RWPE2 (cell line): Measurements from ENCODE around the gene ARL6IP5.

ENCODE experiments used
- ATAC-seq: fragments of 200-7000 bp; cut with Tn5 transposase; 3 replicates; pipeline ENCODE4 v1.9.1; 2021; ENCODE audit warnings: low read depth
- DNase-seq: peaks from one replicate; pipeline ENCODE4 v3.0.0-alpha.2; 2020; ENCODE audit warnings: low spot score
- H3K27ac ChIP-seq: fragments of 450-650 bp; 2 replicates; pipeline ENCODE4 v1.5.1; 2017; ENCODE audit warnings: mild to moderate bottlenecking; ENCODE audit not compliant: poor library complexity, severe bottlenecking
- H3K27me3 ChIP-seq: fragments of 250-450 bp; sonication (Bioruptor Pico); 2 replicates; pipeline ENCODE4 v1.5.1; 2021; ENCODE audit warnings: mild to moderate bottlenecking, moderate library complexity; ENCODE audit not compliant: insufficient read depth, poor library complexity, severe bottlenecking
- H3K36me3 ChIP-seq: fragments of 250-450 bp; sonication (Bioruptor Pico); 2 replicates; pipeline ENCODE4 v1.5.1; 2020; ENCODE audit warnings: low read depth, mild to moderate bottlenecking, moderate library complexity
- H3K4me1 ChIP-seq: fragments of 250-450 bp; sonication (Bioruptor Pico); 2 replicates; pipeline ENCODE4 v1.5.1; 2021; ENCODE audit warnings: mild to moderate bottlenecking, moderate library complexity; ENCODE audit not compliant: insufficient read depth, poor library complexity, severe bottlenecking
- H3K4me3 ChIP-seq: fragments of 250-450 bp; sonication (Bioruptor Pico); 2 replicates; pipeline ENCODE4 v1.5.1; 2021; ENCODE audit warnings: mild to moderate bottlenecking, moderate library complexity; ENCODE audit not compliant: severe bottlenecking
- H3K9me3 ChIP-seq: fragments of 250-450 bp; sonication (Bioruptor Pico); 2 replicates; pipeline ENCODE4 v1.5.1; 2021; ENCODE audit warnings: mild to moderate bottlenecking, moderate library complexity; ENCODE audit not compliant: severe bottlenecking
- TF ChIP-seq, protein P1 (sequence below): fragments of 450-650 bp; IDR thresholded peaks from one replicate; pipeline ENCODE4 v1.5.1; 2017; ENCODE audit warnings: mild to moderate bottlenecking, moderate library complexity; ENCODE audit not compliant: poor library complexity, severe bottlenecking

ARL6IP5 gene

DNA sequence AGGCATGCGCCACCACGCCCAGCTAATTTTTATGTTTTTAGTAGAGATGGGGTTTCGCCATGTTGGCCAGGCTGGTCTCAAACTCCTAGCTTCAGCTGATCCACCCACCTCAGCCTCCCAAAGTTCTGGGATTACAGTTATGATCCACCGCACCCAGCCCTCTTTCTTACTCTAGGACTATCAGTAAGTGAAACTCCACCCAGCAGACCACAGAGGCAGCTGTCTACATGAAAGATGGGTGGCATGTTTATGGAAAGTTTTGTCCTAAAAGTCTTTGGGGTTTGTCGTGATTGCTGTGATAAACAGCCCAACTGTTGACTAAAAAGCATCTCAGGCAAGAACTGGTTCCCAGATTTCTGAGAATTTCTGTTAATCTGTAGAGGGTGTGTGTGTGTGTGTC lies 10.9 kb downstream of the ARL6IP5 start:
- H3K36me3 ChIP-seq = peaks cover 33% of the 10 kb centered on the region
- H3K27me3 ChIP-seq = no peaks in the 10 kb centered on the region
- DNase-seq (no peak), ATAC-seq (no peak)
- no peak overlapping the region for H3K27ac ChIP-seq
- H3K4me1 ChIP-seq = peaks cover 18% of the 10 kb centered on the region
- no peaks in the 10 kb centered on the region for H3K9me3 ChIP-seq
- TF ChIP-seq, protein P1, sequence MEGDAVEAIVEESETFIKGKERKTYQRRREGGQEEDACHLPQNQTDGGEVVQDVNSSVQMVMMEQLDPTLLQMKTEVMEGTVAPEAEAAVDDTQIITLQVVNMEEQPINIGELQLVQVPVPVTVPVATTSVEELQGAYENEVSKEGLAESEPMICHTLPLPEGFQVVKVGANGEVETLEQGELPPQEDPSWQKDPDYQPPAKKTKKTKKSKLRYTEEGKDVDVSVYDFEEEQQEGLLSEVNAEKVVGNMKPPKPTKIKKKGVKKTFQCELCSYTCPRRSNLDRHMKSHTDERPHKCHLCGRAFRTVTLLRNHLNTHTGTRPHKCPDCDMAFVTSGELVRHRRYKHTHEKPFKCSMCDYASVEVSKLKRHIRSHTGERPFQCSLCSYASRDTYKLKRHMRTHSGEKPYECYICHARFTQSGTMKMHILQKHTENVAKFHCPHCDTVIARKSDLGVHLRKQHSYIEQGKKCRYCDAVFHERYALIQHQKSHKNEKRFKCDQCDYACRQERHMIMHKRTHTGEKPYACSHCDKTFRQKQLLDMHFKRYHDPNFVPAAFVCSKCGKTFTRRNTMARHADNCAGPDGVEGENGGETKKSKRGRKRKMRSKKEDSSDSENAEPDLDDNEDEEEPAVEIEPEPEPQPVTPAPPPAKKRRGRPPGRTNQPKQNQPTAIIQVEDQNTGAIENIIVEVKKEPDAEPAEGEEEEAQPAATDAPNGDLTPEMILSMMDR = no peak
- no peak overlapping the region for H3K4me3 ChIP-seq

DNA sequence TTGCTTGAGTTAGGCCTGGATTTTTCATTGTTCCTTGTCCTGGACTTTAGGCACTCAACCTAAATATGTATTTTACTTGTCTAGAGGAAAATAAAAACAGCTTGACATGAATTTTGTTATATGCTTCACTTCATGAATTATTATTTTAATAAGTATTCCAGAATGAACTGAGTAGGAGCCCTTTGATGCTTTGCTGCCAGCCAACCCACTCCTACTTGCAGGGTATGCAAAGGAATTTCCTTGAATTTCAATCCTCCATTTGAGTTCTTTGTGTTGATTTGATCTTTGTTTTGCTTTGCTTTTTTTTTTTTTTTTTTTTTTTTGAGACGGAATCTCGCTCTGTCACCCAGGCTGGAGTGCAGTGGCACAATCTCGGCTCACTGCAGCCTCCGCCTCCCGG lies 11.6 kb downstream of the ARL6IP5 start:
- no peaks in the 10 kb centered on the region for H3K9me3 ChIP-seq
- peaks cover 13% of the 10 kb centered on the region for H3K4me1 ChIP-seq
- TF ChIP-seq, protein P1 = no peak
- H3K4me3 ChIP-seq = no peak overlapping the region
- ATAC-seq (no peak), DNase-seq (no peak)
- H3K27ac ChIP-seq = no peak overlapping the region
- H3K27me3 ChIP-seq = no peaks in the 10 kb centered on the region
- H3K36me3 ChIP-seq = peaks cover 28% of the 10 kb centered on the region

DNA sequence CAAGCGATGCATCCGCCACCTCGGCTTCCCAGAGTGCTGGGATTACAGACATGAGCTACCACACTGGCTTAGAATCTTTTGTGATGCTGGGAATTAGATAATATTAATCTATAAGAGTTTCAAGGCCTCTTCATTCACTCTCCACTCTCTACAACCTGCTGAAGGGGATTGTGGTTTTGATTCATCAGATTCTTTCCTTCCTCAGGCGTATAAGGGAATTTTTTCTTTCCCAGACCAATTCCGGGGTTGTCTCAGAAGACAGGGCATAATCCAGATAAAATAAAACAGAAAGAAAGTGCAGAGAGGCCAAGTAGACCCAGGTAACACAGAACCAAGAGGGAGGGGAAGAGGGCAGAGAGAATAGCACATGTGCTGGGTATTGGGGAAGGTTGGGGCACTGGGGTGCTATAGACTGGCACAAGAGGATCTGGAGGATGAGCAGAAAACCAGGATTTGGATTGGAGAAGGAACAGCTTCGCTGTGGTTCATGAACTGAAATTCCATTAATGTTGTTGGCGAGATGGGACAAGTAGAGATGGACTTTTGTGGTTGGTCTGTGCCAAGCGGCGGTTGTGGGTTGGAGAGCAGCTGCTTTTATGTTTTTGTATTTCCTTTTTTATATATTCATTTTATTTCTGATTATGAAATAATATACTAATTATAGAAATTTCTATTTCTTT lies 12.8 kb downstream of the ARL6IP5 start:
- TF ChIP-seq, protein P1 = no peak
- no peaks in the 10 kb centered on the region for H3K9me3 ChIP-seq
- ATAC-seq (peak; percentile 41; the same call in 1 of the 3 replicates), DNase-seq (no peak)
- no peak overlapping the region for H3K4me3 ChIP-seq
- peak overlapping the region; percentile 32 for H3K27ac ChIP-seq
- peaks cover 40% of the 10 kb centered on the region for H3K36me3 ChIP-seq
- H3K27me3 ChIP-seq = no peaks in the 10 kb centered on the region
- H3K4me1 ChIP-seq = peaks cover 9% of the 10 kb centered on the region

DNA sequence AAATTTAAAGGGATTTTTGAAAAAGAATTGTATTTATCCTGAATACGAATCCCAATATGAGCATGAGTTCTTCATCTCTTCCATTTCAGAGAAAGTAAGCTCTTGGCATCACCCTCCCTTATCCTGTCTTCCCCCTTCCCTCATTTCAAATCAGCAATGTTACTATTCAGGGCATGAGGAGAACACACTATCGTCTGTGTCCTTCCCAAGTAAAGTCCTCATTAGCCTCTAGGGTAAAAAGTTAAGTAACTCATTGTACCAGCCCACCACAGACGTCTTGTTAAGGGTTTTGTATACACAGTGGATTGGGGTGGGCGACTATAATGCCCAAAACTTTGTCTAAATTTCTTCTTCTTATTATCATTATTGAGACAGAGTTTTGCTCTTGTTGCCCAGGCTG lies 14.8 kb downstream of the ARL6IP5 start:
- no peak overlapping the region for H3K27ac ChIP-seq

DNA sequence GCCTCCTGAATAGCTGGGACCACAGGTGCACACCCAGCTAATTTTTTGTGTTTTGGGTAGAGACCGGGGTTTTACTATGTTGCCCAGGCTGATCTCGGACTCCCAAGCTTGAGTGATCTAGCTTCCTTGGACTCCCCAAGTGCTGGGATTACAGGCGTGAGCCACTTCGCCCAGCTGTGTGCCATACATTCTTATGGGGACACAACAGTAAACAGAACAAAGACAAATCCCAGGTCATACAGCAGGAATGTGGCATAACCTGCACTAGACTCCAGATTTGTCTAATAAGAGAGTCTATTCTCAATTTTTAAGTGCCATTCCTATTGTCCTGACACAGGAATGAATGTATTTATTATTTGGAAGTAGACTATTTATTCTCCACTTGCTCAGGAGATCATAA lies 17.6 kb downstream of the ARL6IP5 start:
- peaks cover 63% of the 10 kb centered on the region for H3K36me3 ChIP-seq
- ATAC-seq = no peak
- H3K4me1 ChIP-seq = peaks cover 5% of the 10 kb centered on the region
- no peaks in the 10 kb centered on the region for H3K27me3 ChIP-seq
- no peak overlapping the region for H3K27ac ChIP-seq
- H3K4me3 ChIP-seq = no peak overlapping the region
- no peak for DNase-seq
- no peaks in the 10 kb centered on the region for H3K9me3 ChIP-seq
- TF ChIP-seq, protein P1 = no peak

More for the DNA sequence above, 14.8 kb downstream of the ARL6IP5 start:
- ATAC-seq = no peak
- DNase-seq = no peak
- H3K9me3 ChIP-seq = no peaks in the 10 kb centered on the region
- no peak overlapping the region for H3K4me3 ChIP-seq
- no peaks in the 10 kb centered on the region for H3K27me3 ChIP-seq
- TF ChIP-seq, protein P1 = no peak
- peaks cover 51% of the 10 kb centered on the region for H3K36me3 ChIP-seq
- peaks cover 6% of the 10 kb centered on the region for H3K4me1 ChIP-seq
